ENCODE data around the gene GPR32. TPM values are rescaled to one million over a fixed set of nuclear protein-coding genes. Genes with fewer than 3 reads are reported as not detected.
"Not testable (repeated sequence)": the region's sequence is repeated elsewhere in the genome, so short reads cannot be mapped to it uniquely, and the experiment has no call there.

The GPR32 gene
- total RNA-seq, result not detected
- not detected for total RNA-seq (2013)

- H3K4me3 ChIP-seq (ENCODE audit: low read length); DNase-seq; H3K4me1 Mint-ChIP-seq; H3K36me3 ChIP-seq (ENCODE audit: control insufficient read depth, insufficient read depth, low read length); H3K27ac Mint-ChIP-seq; H3K36me3 Mint-ChIP-seq; H3K27me3 ChIP-seq (ENCODE audit: control insufficient read depth, insufficient read depth, low read length); H3K4me3 Mint-ChIP-seq; H3K9me3 Mint-ChIP-seq; H3K27ac ChIP-seq (ENCODE audit: low read length); ATAC-seq; intact Hi-C loops (cut with micrococcal nuclease); H3K9me3 ChIP-seq (ENCODE audit: control insufficient read depth, insufficient read depth, low read length); H3K4me1 ChIP-seq (ENCODE audit: control insufficient read depth, insufficient read depth, low read length): not testable (repeated sequence)
- WGBS (ENCODE audit: insufficient coverage), result 100% methylated on average over 1 of the region's 2 CpGs
- peaks cover 7 to 18% of the 10 kb centered on the region in 2 donors for H3K27me3 Mint-ChIP-seq (ENCODE audit: low read depth in 2 of 2)
Measured at GRCh38 chr19:50770164-50770563, at the start of gene GPR32. Gene GPR32, plus strand, starts transcription at chr19:50770464. Its CDS starts 137 bp downstream, at chr19:50770601.

- H3K9me3 Mint-ChIP-seq, result no peaks in the 10 kb centered on the region
- H3K27me3 Mint-ChIP-seq (ENCODE audit: low read depth in 2 of 2), result peaks cover 23 to 41% of the 10 kb centered on the region in 2 donors
- H3K4me1 ChIP-seq (ENCODE audit: control insufficient read depth, insufficient read depth, low read length), result peaks cover 41% of the 10 kb centered on the region
- no peak overlapping the region for H3K4me3 ChIP-seq (ENCODE audit: low read length)
- intact Hi-C loops (cut with micrococcal nuclease), result loop anchor here (10.0 kb wide), 1 partner anchor 84 kb away; no protein-coding TSS in a partner anchor
- peaks cover 24% of the 10 kb centered on the region for H3K27me3 ChIP-seq (ENCODE audit: control insufficient read depth, insufficient read depth, low read length)
- no peaks in the 10 kb centered on the region for H3K9me3 ChIP-seq (ENCODE audit: control insufficient read depth, insufficient read depth, low read length)
- H3K4me1 Mint-ChIP-seq, result peaks cover 0 to 49% of the 10 kb centered on the region in 2 donors
- no peak overlapping the region for H3K27ac ChIP-seq (ENCODE audit: low read length)
- 39% methylated on average over 8 of the region's 8 CpGs for WGBS (ENCODE audit: insufficient coverage)
- no peak for DNase-seq
- no peaks in the 10 kb centered on the region for H3K36me3 Mint-ChIP-seq
- no peak for ATAC-seq
- peak overlapping the region; percentile 63 for H3K4me3 Mint-ChIP-seq
- no peak overlapping the region for H3K27ac Mint-ChIP-seq
- TF ChIP-seq CTCF (IDR thresholded peaks at IDR 0.05), result no peak
- no peaks in the 10 kb centered on the region for H3K36me3 ChIP-seq (ENCODE audit: control insufficient read depth, insufficient read depth, low read length)
Measured at GRCh38 chr19:50720921-50721381, 49.3 kb upstream of the GPR32 start.

- Histone ChIP-seq H3K36me3 (ENCODE audit: control insufficient read depth, insufficient read depth, low read length) (no peaks in the 10 kb centered on the region), H3K4me3 (ENCODE audit: low read length) (no peak overlapping the region), H3K27ac (ENCODE audit: low read length) (no peak overlapping the region), H3K27me3 (ENCODE audit: control insufficient read depth, insufficient read depth, low read length) (peaks cover 27% of the 10 kb centered on the region), H3K4me1 (ENCODE audit: control insufficient read depth, insufficient read depth, low read length) (peaks cover 47% of the 10 kb centered on the region), H3K9me3 (ENCODE audit: control insufficient read depth, insufficient read depth, low read length) (no peaks in the 10 kb centered on the region)
- H3K36me3 Mint-ChIP-seq, result no peaks in the 10 kb centered on the region
- H3K4me3 Mint-ChIP-seq, result peak overlapping the region; percentile 13
- intact Hi-C loops (cut with micrococcal nuclease), result loop anchor here (10.0 kb wide), 1 partner anchor 83 kb away; no protein-coding TSS in a partner anchor
- H3K4me1 Mint-ChIP-seq, result peaks cover 0 to 54% of the 10 kb centered on the region in 2 donors
- WGBS (ENCODE audit: insufficient coverage), result 89% methylated on average over 10 of the region's 10 CpGs
- no peaks in the 10 kb centered on the region for H3K9me3 Mint-ChIP-seq
- H3K27ac Mint-ChIP-seq, result no peak overlapping the region
- ATAC-seq (no peak), DNase-seq (no peak)
- peaks cover 19 to 37% of the 10 kb centered on the region in 2 donors for H3K27me3 Mint-ChIP-seq (ENCODE audit: low read depth in 2 of 2)
- no peak for TF ChIP-seq CTCF (IDR thresholded peaks at IDR 0.05)
Measured at GRCh38 chr19:50721441-50722137, 48.7 kb upstream of the GPR32 start.

GRCh38 chr19:50722201-50723013 is 47.9 kb upstream of the GPR32 start:
- Mint-ChIP-seq H3K27me3 (ENCODE audit: low read depth in 2 of 2) (peaks cover 19 to 33% of the 10 kb centered on the region in 2 donors), H3K4me3 (peak overlapping the region; percentile 53), H3K9me3 (no peaks in the 10 kb centered on the region), H3K36me3 (no peaks in the 10 kb centered on the region), H3K27ac (peak overlapping the region in 1 of 2 donors; percentile 31), H3K4me1 (peaks cover 0 to 56% of the 10 kb centered on the region in 2 donors)
- Histone ChIP-seq H3K4me3 (ENCODE audit: low read length) (no peak overlapping the region), H3K4me1 (ENCODE audit: control insufficient read depth, insufficient read depth, low read length) (peaks cover 45% of the 10 kb centered on the region), H3K27me3 (ENCODE audit: control insufficient read depth, insufficient read depth, low read length) (peaks cover 25% of the 10 kb centered on the region), H3K27ac (ENCODE audit: low read length) (no peak overlapping the region), H3K9me3 (ENCODE audit: control insufficient read depth, insufficient read depth, low read length) (no peaks in the 10 kb centered on the region), H3K36me3 (ENCODE audit: control insufficient read depth, insufficient read depth, low read length) (no peaks in the 10 kb centered on the region)
- DNase-seq (no peak), ATAC-seq (no peak)
- WGBS (ENCODE audit: insufficient coverage), result 77% methylated on average over 13 of the region's 15 CpGs
- TF ChIP-seq CTCF (IDR thresholded peaks at IDR 0.05), result no peak
- intact Hi-C loops (cut with micrococcal nuclease), result loop anchor here (10.0 kb wide), 1 partner anchor 82 kb away; no protein-coding TSS in a partner anchor

All from natural killer cell (primary cell).